UCSD-AML1 (cell line): ENCODE data around the gene PTPMT1.
"Not testable (repeated sequence)": the region's sequence is repeated elsewhere in the genome, so short reads cannot be mapped to it uniquely, and the experiment has no call there.

Source experiments
- DNase-seq: peaks from one replicate; lab custom pipeline; 2025; ENCODE audit not compliant: unreplicated experiment; lab: John Stamatoyannopoulos, UW

The PTPMT1 gene

GRCh38 chr11:47546274-47546673, 19.1 kb upstream of the PTPMT1 start:
- not testable (repeated sequence) for DNase-seq

GRCh38 chr11:47550288-47551047, 14.9 kb upstream of the PTPMT1 start:
- no peak for DNase-seq

- no peak for DNase-seq
Measured at GRCh38 chr11:47551086-47551485, 14.3 kb upstream of the PTPMT1 start.

DNA sequence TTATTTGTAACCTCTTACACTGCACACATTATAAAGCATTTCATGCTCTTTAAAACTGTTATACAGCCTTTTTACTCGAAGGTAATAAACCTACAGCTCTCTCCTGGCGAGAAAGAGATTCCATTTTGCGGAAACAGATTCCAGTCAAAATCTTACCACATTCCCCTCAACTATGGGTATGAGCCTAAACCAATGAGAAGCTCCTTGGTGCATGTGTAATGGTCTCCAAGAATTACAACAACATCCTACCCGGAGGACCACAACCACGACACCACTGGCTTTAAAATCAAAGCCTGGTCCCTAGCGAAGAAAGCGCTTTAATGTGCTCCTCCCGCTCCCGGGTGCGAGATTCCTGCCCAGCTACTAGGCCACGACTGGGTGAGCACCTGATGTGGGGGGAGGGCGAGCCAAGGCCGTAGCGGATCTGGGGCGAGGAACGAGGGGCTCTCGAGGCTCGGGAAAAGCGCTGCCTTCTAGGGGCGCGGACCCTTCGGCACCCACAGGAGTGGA, 13.3 kb upstream of the PTPMT1 start:
- peak; percentile 61 for DNase-seq

DNA sequence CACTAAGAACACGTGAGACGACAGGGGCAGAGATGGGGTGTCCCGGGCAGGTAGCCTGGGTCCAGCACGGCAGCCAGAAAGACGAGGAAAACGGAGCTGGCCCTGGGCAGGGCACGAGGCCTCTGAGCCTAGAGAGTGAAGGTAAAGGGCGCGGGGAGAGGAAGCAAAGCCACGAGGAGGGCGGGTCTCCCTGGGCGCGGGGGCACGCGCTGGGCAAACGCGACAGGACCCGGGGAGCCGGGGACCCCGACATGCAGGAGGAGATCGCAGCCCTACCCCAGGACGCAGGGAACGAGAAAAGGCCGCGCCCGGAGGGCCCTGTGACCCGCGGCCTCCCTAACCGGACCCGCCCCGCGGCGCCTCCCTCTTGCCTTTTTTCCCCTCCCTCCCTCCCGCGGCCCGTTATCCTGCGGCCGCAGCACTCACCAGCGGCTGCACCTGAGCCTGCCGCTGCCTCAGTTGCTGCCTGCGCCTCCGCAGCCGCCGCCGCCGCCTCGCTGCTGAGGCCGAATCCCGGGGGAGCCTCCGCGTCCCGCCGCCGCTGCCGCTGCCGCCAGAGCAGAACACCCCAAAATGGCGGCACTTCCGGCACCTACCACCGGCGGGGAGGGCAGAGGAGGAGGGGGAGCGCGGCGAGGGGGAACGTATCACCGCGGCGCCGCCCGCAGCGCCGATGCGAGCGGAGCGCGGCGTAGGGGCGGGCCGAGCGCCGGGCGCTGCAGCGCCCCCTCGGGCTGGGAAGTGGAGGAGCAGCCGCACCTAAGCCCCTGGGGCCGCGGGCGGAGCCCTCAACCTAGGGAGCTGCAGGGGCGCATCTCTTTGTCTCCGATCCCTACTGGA, 12.6 kb upstream of the PTPMT1 start, which contains the start of gene CELF1:
Gene CELF1 (minus strand): TSS at position 567 of the 840 bp plus-strand sequence. CDS start 53,609 bp downstream, outside the sequence.
- DNase-seq = peak; percentile 94

- no peak for DNase-seq
Measured at GRCh38 chr11:47553406-47553743, 12.0 kb upstream of the PTPMT1 start.

- not testable (repeated sequence) for DNase-seq
Measured at GRCh38 chr11:47557004-47557403, 8.4 kb upstream of the PTPMT1 start.

- no peak for DNase-seq
Measured at GRCh38 chr11:47558695-47559094, 6.7 kb upstream of the PTPMT1 start.

GRCh38 chr11:47560426-47560825, 5.0 kb upstream of the PTPMT1 start:
- DNase-seq = no peak

DNA sequence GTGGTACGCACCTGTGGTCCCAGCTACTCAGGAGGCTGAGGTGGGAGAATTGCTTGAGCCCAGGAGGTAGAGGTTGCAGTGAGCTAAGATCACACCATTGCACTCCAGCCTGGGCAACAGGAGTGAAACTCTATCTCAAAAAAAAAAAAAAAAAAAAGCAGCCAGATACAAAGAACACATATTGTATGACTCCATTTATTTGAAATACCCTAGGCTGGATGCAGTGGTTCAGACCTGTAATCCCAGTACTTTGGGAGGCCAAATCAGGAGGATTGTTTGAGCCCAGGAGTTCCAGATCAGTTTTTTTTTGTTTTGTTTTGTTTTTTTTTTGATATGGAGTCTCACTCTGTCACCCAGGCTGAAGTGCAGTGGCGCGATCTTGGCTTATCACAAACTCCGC, 3.0 kb upstream of the PTPMT1 start:
- not testable (repeated sequence) for DNase-seq

DNA sequence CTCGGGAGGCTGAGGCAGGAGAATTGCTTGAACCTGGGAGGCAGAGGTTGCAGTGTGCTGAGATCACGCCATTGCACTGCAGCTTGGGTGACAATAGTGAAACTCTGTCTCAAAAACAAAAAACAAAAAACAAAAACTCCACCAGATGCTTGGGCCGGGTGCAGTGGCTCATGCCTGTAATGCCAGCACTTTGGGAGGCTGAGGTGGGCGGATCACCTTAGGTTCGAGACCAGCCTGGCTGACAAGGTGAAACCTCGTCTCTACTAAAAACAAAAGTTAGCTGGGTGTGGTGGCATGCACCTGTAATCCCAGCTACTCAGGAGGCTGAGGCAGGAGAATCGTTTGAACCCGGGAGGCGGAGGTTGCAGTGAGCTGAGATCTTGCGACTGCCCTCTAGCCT, 1.0 kb upstream of the PTPMT1 start:
- DNase-seq = not testable (repeated sequence)

GRCh38 chr11:47564933-47565339, 463 bp upstream of the PTPMT1 start:
- DNase-seq = no peak

GRCh38 chr11:47566149-47566698, 825 bp downstream of the PTPMT1 start:
- no peak for DNase-seq

DNA sequence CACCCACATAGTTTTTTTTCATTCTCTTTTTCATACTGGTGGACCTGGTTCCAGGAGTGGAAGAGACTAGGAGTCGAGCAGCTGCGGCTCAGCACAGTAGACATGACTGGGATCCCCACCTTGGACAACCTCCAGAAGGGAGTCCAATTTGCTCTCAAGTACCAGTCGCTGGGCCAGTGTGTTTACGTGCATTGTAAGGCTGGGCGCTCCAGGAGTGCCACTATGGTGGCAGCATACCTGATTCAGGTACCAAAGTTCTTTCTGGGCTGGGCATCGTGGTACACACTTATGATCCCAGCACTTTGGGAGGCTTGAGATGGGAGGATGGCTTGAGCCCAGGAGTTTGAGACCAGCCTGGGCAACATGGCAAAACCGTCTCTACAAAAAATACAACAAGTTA, 4.2 kb downstream of the PTPMT1 start:
- DNase-seq = no peak

- no peak for DNase-seq
Measured at GRCh38 chr11:47570651-47571356, 5.4 kb downstream of the PTPMT1 start.

DNA sequence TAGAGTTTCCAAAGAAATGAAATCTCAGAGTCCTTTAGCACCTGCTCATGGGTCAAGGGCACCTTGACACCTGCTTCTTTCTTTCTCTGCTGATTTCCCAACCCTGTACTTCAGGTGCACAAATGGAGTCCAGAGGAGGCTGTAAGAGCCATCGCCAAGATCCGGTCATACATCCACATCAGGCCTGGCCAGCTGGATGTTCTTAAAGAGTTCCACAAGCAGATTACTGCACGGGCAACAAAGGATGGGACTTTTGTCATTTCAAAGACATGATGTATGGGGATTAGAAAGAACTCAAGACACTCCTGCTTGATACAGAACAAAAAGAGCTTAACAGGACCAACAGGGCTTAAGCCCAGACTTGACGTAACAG, 5.9 kb downstream of the PTPMT1 start:
- no peak for DNase-seq

GRCh38 chr11:47571895-47572294, 6.5 kb downstream of the PTPMT1 start:
- DNase-seq = no peak

DNA sequence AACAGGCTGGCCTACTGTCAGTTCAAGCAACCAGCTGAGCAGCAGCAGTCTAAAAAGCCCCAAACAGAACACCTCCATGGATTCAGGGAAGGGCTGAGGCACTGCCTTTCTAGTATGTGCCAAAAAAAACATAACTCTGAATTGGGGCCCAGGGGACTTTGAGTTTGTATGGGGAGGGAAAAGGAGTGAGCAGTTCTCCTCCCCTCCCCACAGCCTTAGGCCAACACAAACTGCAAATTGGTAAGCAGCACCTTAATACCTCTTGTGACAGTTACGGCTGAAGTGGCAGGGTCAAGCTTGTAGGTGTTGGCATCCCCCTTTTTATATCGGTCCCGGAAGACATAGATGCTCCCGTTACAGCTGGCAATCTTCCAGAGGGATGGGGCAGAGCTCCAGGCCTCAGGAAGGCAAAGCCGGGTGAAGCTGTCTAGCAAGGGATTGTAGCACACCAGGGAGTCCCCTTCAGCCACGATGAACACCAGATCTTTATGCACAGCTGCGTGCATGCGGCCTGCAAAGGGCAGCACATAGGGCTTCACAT, 7.4 kb downstream of the PTPMT1 start:
- DNase-seq = no peak

DNA sequence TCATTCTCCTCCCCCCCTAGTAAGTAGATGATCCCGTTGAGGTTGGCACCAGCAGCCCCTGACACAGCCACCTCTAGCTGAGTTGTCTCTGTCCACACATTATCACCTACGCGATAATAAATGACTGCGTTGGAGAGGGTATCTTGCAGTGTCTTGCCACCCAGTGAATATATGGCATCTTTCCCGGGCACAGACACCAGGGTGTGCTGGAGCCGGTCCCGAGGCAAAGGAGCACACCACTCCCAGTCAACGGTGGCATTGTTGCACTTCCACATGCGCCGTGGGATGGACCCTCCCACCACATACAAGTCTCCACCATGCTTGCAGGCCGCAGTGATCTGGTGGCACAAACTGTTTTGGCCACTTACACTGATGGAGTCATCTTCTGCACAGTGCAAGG, 7.9 kb downstream of the PTPMT1 start:
- no peak for DNase-seq

- no peak for DNase-seq
Measured at GRCh38 chr11:47577460-47578041, 12.2 kb downstream of the PTPMT1 start.
